ENCODE data around the gene TBX15.

TBX15 gene

DNA sequence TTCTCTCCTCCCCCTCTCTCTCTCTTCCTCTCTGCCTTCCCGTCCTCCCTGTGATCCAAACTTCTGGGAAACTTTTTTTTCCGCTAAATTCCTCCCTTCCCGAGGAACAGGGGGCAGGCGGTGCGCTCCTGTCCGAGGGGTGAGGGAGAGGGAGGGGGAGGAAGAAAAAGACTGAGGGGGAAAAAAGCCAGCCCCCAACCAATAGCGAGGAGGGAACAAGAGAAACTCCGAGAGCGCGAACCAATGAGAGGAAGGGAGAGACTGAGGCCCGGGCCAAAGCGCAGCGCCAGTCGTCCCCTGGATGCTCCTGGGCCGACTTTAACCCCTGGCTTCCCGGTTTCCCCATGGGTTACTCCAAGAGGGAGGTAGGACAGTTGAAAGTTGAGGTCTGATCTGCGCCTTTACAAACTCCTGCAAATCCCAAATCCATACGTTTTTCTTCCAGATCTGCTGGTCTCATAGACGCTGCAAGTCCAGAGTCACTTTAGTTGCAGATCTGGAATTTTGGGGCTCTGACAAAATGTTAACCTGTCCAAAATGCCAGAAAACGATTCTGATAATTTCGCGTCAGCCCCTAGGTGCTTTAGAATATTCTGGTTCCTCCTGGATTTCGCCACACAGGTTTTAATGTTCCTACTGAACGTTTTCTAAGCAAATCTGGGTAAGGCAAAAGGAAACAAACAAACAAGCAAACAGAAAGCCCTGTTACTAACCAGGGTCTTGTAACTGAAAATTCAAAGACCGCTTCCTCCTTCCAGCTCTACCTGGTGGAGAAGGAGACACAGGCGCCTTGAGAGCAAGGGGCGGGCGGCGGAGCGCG is at the start of gene TBX15:
Gene TBX15 (minus strand): TSS at position 158 of the 820 bp plus-strand sequence. CDS start 548 bp downstream, outside the sequence.
- DNase-seq (ENCODE audit: low read depth): no peak

DNA sequence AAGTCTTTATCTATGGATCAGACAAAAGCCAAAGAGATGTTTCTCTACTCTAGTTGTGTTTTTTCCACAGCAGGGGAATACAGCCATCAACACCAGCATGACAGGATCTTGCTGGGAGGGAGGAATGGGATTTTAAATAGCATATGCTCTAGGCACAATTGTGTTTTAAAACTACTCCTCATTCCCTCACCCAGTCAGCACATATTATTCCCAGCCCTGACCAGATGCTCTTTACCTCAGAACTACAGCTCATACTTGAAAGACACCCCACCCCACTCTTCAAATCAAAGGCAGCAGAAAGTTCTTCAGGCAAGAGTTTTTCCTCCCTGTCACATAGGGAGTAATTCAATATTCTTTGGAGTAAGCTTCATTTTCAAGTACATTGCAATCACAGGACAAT is 46.2 kb upstream of the TBX15 start:
- DNase-seq (ENCODE audit: low read depth): no peak

DNA sequence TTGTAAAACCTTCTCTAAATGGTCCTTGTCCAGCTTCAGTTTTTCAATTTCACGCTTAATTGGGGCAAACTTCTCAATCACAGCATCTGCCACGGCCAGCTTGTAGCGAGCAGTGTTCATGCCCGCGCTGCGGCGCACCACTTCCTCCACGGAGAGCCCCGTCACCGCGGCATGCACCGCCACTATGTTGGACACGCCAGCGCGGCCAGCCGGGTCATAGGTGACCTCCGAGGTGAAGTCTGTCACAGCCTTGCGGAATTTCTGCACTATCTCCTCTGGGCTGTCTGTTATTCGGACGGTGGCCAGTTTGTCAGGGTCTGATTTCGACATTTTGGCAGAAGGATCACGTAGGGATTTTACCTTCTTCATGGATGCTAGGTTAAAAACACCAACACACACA is 44.8 kb upstream of the TBX15 start:
- no peak for DNase-seq (ENCODE audit: low read depth)

DNA sequence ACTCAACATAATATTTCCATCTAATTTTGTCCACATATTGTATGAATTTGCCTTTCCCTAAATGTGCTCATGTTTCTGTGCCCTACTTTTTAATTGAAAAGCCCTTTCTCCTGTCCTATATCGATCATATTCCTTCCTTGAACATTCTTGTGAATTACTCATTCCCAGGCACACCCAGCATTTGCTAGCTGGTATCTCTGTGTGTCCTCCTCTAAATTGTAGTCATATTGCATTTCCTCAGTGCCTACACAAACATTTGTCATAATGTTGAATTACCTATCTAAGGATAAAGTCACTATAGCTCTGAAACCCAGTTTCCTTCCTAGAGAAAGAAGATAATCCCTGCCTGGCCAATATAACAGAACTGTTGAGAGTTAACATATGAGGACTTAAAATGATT is 39.6 kb upstream of the TBX15 start:
- no peak for DNase-seq (ENCODE audit: low read depth)

DNA sequence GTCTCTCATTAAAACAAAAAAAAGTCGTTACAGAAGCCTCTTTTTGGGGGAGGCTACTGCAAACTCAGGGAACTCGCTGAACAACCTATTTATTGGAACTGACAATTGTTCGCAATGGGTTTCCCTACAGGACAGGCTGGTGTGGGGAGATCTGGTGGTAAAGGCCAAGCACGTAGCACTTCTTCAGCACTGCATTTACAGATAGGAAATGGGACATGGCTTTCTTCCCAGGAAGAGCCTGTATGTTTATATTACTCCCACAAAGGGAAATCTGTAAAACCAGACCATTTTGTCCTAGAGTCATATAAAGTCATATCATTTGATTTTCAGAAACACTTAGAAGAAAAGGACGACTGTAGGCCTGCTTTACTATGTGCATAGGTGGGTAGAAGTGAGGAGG is 38.8 kb upstream of the TBX15 start:
- DNase-seq (ENCODE audit: low read depth): no peak

DNA sequence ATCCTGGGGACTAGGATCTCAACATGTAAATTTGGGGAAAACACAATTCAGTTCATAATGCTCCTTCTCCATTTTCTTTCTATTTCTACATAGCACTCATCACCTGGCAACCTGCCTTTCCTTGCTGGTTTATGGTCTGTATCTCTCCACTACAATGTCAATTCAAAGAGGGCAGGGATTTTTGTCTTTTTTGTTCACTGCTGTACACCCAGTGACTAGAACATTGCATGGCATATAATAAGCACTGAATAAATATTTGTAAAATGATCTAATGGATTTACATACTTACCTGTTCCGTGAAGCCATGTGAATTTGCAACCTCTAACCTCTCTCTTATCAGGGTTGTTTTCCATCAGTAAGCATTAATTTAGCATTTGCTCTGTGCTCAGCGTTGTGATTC is 27.4 kb upstream of the TBX15 start:
- DNase-seq (ENCODE audit: low read depth): no peak

DNA sequence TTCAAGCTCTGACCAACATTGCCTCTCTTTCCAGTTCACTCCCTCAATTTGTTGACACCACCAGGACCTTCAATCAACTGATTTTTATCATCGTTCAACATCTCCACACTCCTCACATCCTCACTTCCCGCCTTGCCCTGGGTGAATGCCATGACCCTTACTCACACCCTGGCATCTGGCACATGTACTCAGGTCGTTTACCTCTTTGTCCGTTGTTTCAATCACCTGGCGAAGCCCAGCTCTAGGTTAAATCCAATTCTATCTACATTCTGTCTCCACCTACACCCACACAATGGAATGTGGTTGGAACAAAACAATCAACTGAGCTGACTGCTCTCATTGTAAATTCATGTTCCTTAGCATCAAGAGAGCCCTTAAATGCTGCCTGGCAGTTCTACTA is 24.2 kb upstream of the TBX15 start:
- DNase-seq (ENCODE audit: low read depth): no peak

DNA sequence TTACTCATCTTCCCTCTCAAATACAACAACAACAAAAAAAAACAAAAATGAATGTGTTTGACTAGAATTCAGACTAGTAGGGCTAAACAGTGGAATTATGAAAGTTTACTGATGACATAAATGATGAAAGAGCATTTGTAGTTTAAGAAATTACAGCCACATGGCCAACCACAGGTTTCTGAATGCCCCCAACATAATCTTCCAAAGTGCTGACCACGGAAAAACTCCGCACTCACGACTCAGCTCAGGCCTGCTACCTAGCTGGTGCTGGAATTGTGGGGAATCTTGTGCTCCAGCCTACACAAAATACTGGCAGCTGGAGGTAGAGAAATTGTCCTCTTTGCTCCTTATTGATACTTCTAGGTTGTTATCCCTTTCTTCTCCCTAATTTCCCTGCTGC is 23.6 kb upstream of the TBX15 start:
- no peak for DNase-seq (ENCODE audit: low read depth)

DNA sequence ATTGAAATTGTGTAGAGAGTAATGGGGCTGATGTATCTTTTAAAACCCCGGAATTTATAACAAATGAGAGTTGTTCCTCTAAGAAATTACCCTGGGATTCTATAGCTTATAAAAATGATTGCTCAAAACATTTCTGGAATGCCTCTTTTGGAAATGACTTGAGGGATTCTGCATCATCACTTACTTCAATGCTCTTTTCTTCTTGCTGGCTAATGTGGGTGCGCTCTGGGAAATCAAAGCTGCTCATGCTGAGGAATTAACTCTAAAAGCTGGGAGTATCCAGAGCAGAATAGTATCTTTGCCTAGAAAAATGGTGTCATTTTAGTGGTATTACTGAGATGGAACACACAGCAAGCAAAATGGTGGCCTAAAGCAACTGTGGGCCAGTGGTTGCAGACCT is 23.0 kb upstream of the TBX15 start:
- DNase-seq (ENCODE audit: low read depth): no peak

DNA sequence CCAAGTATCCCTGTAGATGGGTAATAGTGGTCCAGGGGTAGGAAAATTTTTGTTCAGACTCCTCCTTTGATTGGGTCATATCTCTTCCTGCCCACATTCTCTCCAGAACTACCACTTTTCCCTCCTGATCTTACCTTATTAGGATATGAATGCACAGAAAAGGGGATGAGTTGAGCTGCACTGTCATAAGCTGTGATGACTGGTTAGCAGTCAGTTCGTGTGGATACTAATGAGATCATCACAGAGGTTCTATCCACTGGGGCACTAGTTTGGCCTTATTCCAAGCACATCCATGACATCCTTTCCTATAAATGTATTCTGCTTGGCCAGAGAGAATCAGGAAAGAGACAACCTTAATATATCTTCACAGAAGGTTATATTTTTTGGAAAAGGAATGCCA is 22.1 kb upstream of the TBX15 start:
- no peak for DNase-seq (ENCODE audit: low read depth)

DNA sequence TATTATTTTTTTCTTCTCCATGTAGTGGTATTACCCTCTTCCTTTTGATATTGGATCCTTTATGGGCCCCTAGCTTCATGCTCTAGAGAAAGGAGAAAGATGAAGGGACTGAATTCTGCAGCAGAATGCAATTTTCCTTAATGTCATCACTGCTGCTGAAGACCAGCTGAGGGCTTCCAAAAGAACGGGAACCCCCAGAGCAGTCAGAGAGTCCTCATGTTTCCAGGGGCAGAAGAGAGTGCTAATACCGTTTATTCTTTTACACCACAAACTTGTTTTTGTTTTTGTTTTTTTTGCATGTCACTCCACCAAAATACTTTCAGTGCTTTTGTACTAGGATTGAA is 21.1 kb upstream of the TBX15 start:
- DNase-seq (ENCODE audit: low read depth): no peak

DNA sequence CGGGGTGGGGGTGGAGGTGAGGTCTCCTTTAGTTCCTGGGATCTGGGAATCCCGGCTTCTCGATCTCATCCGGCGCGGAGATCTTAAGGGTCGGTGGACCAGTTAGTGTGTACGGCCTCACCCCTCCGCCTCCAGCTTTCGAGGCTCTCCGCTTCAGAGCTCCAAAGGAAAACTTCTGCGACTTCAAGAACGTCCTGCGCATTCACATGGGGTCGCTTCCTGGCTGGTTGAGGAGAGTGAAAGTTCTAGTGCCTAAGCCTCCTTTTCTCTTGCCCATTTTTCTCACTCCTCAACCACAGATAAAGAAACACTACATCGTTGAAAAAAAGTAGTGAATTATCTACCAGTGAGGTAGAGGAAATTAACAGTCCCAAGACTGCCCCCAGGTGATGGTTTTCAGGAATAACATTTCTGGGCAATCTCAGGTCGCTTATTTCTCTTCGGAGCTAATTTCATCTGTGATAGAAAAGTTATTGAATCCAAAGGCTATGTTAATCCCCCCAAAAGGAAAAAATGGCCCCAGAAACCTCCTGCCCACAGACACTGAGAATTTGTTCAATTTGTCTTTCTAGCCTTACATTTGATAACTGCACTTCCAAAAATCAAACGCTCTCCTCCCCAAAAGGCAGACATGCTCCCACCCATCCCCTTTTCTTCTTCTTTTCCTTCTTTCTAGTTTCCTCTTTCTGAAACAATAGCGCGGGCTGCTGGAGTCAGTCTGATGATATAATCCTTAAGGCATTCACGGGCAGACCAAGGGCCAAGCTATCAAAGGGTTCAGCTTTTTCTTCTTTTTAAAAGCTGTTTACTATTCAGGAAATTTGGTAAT is 20.6 kb upstream of the TBX15 start:
- DNase-seq (ENCODE audit: low read depth): no peak

DNA sequence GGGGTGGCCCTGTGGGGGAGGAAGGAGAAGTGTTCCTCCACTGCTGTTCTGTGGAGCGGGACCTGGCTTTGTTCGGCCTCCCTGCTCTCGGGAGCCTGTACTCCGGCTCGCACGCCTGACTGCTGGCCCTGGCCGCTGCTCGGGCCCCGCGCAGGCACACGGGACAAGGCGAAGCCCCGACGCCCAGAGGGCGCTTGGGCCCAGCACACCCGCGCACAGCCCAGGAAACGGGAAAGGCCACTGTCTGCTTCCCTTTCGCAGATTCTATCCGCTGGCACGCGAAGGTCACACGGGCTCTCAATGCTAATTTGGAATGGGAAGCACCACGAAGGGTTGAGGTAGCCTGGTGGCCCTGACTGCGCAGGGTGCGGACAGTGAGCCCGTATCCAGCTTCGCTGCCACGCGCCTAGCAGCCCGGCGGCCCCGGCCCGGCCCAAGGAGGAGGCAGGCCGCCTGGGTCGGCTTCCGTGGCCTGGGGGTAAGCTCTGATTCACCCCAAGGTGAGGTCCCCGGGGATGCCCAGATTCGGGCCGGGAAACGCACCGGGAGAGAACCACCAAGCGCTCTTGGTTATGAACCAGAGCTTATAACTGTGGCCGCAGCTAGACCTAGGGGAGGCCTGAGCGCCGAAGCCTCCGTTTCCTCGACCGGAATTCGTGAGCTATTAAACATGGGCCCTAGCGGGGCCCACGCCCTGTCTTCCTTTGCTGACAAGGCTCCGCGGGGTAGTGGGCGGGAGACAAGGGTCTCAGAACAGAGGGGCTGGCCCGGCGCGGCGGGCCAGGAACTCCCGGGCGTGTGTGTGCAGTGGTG is 19.7 kb upstream of the TBX15 start:
- no peak for DNase-seq (ENCODE audit: low read depth)

DNA sequence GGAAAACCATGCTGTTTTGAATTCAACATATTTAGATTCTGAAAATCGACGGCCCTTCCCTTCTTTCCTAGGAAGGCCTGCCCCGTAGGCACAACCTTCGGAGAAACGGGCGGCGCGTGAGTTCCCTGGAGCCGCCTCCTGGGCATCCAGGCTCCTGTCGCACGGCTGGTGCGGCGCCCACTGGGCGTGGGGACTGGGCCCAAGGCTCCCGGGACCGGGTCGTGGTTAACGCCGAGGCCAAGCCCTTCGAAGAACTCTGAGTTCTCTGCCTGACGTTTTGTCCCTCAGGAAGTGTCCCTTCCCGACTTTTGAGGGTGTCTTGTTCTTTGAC is 19.2 kb upstream of the TBX15 start:
- DNase-seq (ENCODE audit: low read depth): no peak

DNA sequence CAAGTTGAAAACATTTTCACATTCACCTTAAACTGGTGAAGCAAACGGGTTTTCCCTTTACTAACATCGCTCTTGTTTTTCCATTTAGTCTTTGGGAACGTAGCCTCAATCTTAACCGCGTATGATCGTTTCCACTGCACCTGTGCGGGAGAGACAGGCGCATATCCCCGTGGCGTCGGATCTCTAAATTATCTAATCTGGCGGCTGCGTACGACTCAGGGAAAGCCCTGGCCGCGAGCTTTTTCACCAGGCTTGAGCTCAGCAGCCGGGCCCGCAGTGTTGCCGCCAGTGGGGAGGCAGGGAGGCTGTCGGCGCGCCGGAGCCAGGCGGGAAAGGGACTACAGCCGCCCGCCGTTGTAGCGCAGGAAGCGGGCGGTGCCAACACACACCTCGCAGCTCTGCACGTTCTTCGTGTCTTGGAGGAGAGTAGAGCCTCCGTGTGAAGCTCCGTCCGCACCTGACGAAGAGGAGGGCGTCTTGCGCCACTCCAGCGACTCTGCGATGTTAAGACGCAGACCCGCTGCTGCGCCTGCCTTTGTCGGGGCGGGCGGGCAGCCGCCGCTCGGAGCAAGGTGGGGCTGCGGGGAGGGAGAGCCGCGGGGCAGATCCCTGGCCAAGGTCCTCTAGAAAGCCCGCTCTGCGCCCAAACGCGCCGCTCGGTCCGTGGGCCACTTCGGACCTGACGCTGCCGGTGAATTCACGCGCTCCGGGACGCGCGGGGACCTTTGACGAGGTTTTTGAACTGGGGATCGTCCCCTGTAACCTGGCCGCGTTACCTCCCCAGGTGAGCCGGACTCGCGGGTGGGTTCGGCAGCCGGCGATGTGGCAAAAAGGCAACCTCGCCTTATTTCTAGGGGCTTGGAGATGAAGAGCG is 18.5 kb upstream of the TBX15 start:
- DNase-seq (ENCODE audit: low read depth): no peak

DNA sequence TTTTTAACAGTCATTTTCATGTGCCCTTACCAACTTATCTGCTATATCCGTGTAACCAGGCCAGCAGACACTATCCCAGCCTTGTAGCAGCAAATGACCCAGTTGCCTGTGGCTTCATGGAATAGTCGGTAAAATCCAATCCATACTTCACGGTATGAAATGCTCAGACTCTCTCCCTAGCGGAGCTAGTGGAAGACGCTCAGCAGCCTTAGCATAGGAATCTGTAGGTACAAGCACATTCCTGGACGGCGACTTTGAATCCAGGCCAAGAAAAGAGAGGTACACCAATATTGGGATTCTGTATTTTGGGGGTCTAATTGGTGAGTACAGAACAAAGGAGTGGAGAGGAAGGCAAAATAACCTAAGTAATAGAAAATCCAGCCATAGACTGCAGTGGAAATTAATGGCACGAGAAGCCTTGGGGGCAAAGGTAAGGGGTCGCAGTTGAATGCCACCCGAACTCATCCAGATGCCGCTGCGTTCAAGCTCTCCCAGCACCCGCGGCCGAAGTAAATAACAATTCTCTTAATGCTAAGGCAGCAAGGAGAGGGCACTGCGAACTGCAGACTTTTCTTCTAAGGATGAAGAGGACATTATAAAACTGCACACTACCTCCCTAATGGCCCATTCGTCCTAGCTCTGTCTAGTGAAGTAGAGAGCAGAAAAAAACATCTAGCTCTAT is 17.7 kb upstream of the TBX15 start:
- DNase-seq (ENCODE audit: low read depth): no peak

DNA sequence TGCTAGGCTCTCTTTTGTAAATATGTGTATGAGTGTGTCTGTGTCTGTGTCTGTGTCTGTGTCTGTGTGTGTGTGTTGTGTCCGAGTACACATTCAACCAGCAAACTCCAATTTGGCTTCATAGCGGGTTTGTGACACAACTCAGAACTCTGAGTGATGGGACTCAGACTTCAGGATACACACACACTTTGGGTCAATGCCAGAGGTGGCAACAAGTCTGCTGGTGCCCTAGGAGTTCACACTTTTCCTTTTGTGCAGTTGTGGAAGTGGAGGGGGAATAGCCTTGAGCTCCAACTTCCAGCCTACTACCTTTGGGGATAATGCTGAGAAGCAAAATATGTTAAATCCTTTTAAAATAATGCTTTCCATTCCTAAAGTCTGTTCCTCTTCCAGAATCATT is 16.6 kb upstream of the TBX15 start:
- DNase-seq (ENCODE audit: low read depth): no peak

DNA sequence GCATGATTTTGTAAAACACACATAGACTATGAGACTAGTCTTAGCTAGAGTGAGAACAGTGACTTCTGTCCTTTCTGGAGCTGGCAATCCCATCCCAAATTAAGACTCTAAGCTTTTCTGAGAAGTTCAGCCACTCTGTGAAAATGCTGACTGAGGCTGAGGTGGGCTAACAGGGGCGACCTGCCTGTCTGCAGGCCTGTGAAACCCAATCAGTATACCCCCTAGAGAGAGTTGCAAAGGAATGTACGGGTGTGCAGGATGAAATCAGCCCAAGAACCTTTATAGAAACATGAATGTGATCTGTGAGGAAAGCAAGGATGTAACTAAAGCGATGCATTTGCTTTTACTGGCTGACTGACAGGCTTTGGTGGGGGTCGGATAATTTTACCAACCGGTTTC is 16.0 kb upstream of the TBX15 start:
- DNase-seq (ENCODE audit: low read depth): no peak

DNA sequence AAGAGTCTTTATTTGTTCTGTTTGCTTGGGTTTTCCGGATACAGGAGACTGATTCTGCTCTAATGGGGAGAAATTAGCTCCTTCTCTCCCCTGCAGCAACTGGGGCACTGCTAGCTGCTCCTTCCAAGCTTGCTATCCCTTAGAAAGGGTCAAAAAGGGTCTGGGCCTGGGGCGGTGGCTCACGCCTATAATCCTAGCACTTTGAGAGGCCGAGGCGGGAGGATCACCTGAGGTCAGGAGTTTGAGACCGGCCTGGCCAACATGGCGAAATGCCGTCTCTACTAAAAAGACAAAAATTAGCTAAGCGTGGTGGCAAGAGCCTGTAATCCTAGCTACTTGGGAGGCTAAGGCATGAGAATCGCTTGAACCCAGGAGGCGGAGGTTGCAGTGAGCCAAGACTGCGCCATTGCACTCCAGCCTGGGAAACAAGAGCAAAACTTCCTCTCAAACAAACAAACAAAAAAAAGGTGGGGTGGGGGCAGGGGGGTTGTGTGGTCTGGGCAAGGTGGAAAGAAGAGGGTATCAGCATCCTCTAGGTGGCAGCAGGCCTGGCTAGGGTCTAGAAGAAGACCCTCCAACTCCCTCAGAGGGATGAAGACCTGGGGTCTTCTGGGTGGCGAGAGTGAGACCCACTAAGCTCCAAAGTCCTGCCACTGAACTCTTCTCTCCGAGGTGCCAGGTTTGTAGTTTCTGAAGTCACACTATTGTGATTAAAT is 15.4 kb upstream of the TBX15 start:
- no peak for DNase-seq (ENCODE audit: low read depth)

DNA sequence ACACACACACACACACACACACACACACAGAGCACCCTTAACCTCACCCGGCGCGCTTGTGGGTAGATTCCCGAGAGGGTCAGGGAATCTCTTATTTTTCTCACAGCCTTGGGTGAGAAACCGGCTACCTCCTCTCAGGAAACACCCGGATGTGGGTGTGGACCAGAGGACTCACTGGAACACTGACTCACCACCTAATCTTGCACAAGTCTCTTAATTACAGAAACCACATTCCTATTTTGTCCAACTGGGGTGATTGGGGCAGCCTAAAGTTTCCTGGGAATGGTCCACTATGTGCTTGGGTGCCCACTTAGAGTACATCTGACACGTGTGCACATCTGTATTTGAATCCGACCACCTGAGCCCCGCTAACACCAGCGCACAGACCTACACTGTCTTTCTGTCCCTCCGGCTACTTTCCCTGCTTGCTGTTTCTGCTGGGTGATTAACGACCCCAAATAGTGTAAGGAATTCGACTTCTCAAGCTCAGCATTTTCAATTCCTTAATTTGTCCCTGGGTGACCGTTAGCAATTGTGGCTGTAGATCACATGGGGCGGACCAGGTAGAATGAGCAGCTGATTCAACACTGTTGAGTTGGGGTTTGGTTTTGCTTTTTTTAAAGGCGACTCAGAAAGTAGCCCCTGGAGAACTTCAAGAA is 14.0 kb upstream of the TBX15 start:
- DNase-seq (ENCODE audit: low read depth): no peak
